GM21390 (cell line): ENCODE data around the gene GPR62.

Source experiments
- ATAC-seq: cut with Tn5 transposase; IDR thresholded peaks from one replicate; pipeline ENCODE4 v1.9.1; 2021; ENCODE audit not compliant: unreplicated experiment

The GPR62 gene

GRCh38 chr3:51937611-51938450 is 17.4 kb upstream of the GPR62 start:
- no peak for ATAC-seq

DNA sequence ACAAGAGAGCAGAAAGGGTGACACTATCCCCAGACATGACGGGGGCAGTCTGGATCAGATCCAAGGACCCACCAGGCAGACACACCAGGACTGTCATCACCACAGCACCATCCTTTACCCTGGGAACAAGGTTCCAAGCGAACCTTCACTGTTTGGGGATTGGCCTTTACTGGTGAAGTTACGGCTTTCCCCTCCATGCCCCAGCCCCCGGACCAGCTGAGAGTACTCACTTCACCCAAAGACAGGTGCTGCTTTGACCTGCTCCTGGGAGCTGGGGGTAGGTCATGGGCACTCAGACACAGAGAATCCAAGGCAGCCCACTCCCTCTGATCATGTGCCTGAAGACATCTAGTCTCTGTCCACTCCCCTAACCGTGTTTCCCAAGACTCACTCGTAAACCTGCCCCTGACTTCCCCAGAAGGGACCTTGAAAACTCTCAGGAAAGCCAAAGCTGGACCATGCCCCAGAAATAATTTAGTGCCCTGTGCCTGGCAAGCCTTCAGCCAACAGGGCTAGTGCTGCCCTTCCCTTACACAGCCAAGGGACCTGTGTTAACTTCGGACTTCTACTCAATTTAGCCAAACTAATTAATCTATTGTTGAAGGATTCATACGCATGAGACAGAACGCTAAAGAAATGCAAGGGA is 16.3 kb upstream of the GPR62 start:
- ATAC-seq = no peak

- ATAC-seq = no peak
Measured at GRCh38 chr3:51940648-51941462, 14.3 kb upstream of the GPR62 start.

GRCh38 chr3:51941463-51941797 is 13.8 kb upstream of the GPR62 start:
- no peak for ATAC-seq

- ATAC-seq = peak; percentile 91
Measured at GRCh38 chr3:51941798-51942602, 13.2 kb upstream of the GPR62 start, which contains the start of the genes PARP3 and RRP9. PARP3 (plus strand) TSS chr3:51942363; CDS start chr3:51943356, 993 bp downstream. RRP9 (minus strand) TSS chr3:51941904; CDS start chr3:51941867, 37 bp downstream.

DNA sequence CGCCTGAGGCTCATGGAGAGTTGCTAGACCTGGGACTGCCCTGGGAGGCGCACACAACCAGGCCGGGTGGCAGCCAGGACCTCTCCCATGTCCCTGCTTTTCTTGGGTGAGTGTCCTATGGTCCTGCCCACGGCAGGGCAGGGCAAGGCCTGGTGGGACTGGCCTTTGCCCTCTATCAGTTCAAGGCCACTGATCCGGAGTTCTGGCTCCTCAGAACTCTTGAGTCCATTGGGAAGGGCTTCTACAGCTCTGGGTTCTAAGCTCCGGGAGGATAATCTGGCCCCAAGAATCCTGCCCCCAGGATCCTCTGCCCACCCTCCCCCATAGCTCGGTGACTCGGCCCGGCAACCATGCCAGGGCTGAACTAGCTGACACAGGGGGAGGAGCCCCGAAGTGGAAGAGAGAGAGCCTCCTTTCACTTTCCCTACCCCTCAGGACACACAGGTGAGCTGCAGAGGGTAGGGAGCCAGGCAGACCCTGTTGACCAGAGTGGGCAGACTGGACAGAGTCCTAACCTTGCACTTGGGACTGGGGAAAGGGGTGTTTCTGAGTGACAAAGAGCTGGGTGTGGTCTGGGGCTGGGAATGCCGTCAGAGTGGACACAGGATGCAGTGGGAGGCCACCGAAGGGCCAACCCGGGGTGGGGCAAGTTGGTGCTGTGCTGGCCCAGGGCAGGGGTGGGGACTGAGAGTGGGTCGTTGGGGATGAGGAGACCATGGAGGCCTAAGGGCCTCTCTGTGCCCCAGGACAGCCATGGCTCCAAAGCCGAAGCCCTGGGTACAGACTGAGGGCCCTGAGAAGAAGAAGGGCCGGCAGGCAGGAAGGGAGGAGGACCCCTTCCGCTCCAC is 12.4 kb upstream of the GPR62 start:
- no peak for ATAC-seq

DNA sequence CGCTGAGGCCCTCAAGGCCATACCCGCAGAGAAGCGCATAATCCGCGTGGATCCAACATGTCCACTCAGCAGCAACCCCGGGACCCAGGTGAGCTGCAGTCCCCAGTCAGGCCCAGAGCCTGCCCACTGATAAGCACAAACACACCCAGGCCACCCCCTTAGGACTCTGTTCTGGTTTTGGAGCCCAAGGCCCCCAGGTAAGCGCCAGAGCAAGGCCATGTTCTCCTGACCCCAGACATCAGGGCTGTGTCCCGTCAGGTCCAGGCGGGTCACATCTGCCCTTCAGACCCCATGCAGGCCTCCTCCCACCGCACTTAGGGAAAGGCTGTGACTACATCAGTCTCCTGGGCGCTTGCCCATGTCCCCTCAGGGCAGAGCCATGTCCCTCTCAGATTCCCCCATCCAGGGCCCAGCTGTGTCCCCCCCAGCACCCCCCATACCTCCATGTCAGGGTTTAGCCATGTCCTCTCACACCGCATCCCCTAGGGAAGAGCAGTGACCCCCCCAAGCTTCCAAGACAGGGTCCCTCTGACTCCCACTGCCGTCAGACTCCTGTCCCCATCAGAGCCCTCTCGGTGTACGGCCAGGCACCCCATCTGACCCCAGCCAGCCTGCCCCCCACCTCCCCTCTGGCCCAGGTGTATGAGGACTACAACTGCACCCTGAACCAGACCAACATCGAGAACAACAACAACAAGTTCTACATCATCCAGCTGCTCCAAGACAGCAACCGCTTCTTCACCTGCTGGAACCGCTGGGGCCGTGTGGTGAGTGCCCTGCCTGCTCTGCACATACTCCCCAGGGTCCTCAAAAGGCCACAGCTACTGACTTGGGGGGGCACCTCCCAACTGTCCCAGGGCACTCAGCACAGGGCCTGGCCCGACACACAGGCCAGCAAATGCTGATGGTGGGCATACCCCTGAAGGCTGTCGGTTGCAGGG is 11.5 kb upstream of the GPR62 start:
- ATAC-seq = no peak

DNA sequence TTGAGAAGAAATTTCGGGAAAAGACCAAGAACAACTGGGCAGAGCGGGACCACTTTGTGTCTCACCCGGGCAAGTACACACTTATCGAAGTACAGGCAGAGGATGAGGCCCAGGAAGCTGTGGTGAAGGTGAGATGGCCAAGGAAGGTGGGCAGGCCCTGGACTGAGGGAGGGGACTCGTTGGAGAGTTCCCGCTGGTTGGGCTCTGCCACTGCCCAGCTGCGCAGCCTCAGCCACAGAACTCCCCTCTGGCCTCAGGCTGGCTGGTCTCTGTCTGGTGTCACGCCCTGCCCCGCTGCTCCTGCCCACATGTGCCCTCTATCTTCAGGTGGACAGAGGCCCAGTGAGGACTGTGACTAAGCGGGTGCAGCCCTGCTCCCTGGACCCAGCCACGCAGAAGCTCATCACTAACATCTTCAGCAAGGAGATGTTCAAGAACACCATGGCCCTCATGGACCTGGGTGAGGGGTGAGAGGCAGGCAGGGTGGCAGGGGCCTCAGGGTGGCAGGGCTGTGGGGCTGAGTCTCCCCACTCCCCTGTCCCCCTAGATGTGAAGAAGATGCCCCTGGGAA is 10.6 kb upstream of the GPR62 start:
- no peak for ATAC-seq

- ATAC-seq = no peak
Measured at GRCh38 chr3:51945031-51945840, 9.9 kb upstream of the GPR62 start.

GRCh38 chr3:51945926-51946705 is 9.1 kb upstream of the GPR62 start:
- ATAC-seq = no peak

GRCh38 chr3:51946796-51947195 is 8.4 kb upstream of the GPR62 start:
- no peak for ATAC-seq

DNA sequence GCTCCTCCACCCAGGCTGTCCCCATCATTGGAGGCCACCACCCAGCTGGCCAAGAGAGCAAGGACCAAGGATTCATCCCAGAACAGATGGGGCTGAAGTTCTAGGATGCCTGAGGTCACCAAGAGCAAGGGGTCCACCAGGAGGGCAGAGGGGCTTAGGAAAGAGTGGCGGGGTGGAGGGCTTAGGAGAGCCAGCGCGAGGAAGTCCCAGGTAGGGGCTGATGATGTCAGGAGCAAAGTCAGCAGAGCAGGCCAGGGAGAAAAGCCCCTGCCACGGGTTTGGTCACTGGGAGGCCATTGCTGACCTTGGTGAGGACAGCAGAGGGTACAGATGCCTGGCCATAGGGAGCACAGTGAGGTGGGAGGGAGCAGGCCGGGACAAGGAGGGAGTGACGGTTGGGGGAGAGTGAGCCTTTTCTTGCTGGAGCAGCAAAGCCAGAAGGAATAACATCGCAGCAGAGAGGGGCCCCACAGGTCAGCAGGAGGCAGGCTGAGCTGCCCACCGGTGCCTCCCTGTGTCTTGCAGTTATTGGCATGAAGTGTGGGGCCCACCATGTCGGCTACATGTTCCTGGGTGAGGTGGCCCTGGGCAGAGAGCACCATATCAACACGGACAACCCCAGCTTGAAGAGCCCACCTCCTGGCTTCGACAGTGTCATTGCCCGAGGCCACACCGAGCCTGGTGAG is 7.8 kb upstream of the GPR62 start:
- ATAC-seq = no peak

DNA sequence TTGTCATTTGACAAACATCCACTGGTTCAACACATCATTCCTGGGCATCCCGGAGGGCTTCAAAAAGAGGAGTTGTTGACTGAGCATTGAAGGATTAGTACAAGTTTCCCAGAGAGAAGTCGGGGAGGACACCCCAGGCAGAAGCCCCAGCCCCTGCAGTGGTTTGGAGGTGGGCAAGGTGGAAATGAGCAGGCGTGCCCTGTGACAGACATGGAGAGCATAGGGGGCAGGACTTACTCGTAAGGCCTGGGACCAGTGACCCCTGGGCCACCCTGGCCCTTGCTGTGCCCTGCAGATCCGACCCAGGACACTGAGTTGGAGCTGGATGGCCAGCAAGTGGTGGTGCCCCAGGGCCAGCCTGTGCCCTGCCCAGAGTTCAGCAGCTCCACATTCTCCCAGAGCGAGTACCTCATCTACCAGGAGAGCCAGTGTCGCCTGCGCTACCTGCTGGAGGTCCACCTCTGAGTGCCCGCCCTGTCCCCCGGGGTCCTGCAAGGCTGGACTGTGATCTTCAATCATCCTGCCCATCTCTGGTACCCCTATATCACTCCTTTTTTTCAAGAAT is 7.1 kb upstream of the GPR62 start:
- ATAC-seq = no peak

GRCh38 chr3:51949121-51949520 is 6.1 kb upstream of the GPR62 start:
- ATAC-seq = no peak

GRCh38 chr3:51950899-51951298 is 4.3 kb upstream of the GPR62 start:
- ATAC-seq = no peak

GRCh38 chr3:51953445-51953844 is 1.7 kb upstream of the GPR62 start:
- ATAC-seq = no peak
